Hepatocyte (in vitro differentiated cells): ENCODE results near the gene KCTD8. TPM values are rescaled to one million over a fixed set of nuclear protein-coding genes. Genes with fewer than 3 reads are reported as not detected.
A peak's percentile ranks its signal among the peaks of the same experiment; 100 is the strongest.

Experiments used
- DNase-seq: peaks from one replicate; pipeline ENCODE4 v3.0.0-alpha.2; 2016; ENCODE audit warnings: low spot score
- H2AFZ ChIP-seq: fragments of 200-600 bp; sonication (generic); 2 replicates; pipeline ENCODE4 v1.6.0; 2016; ENCODE audit warnings: antibody characterized with exemption, mild to moderate bottlenecking
- H3K27ac ChIP-seq: fragments of 200-600 bp; sonication (generic); 2 replicates; pipeline ENCODE4 v1.5.1; 2016; ENCODE audit warnings: mild to moderate bottlenecking
- H3K27me3 ChIP-seq: fragments of 200-600 bp; sonication (generic); 2 replicates; pipeline ENCODE4 v1.6.1; 2016
- H3K36me3 ChIP-seq: fragments of 200-600 bp; sonication (generic); replicated peaks from 2 replicates; pipeline ENCODE4 v1.5.1; 2016; ENCODE audit warnings: low read depth; ENCODE audit not compliant: insufficient read depth
- H3K4me1 ChIP-seq: fragments of 200-600 bp; sonication (generic); 2 replicates; pipeline ENCODE4 v1.5.1; 2016; ENCODE audit warnings: mild to moderate bottlenecking, moderate library complexity; ENCODE audit not compliant: insufficient read depth
- H3K4me2 ChIP-seq: fragments of 200-600 bp; sonication (generic); 2 replicates; pipeline ENCODE4 v1.6.0; 2016
- H3K4me3 ChIP-seq: fragments of 200-600 bp; sonication (generic); 2 replicates; pipeline ENCODE4 v1.5.1; 2016; ENCODE audit warnings: mild to moderate bottlenecking
- H3K79me2 ChIP-seq: fragments of 200-600 bp; sonication (generic); 2 replicates; pipeline ENCODE4 v1.6.0; 2017; ENCODE audit warnings: mild to moderate bottlenecking
- H3K9me2 ChIP-seq: fragments of 200-600 bp; sonication (generic); replicated peaks from 2 replicates; pipeline ENCODE4 v1.6.0; 2017; ENCODE audit warnings: mild to moderate bottlenecking; ENCODE audit not compliant: insufficient read depth
- H3K9me3 ChIP-seq: fragments of 200-600 bp; sonication (generic); 2 replicates; pipeline ENCODE4 v1.5.1; 2016; ENCODE audit warnings: low read depth, mild to moderate bottlenecking
- H4K20me1 ChIP-seq: fragments of 200-600 bp; sonication (generic); 2 replicates; pipeline ENCODE4 v1.6.0; 2016; ENCODE audit warnings: mild to moderate bottlenecking; ENCODE audit not compliant: insufficient read depth, poor library complexity, severe bottlenecking
- EZH2 ChIP-seq: fragments of 200-600 bp; sonication (generic); IDR thresholded peaks from 2 replicates; pipeline ENCODE4 v1.6.1; 2016; ENCODE audit warnings: antibody characterized with exemption, mild to moderate bottlenecking, borderline replicate concordance
- EZH2phosphoT487 ChIP-seq: fragments of 200-600 bp; sonication (generic); IDR thresholded peaks from one replicate; pipeline ENCODE4 v1.6.1; 2018; ENCODE audit warnings: antibody characterized with exemption, mild to moderate bottlenecking, low read depth, moderate library complexity; ENCODE audit not compliant: unreplicated experiment, severe bottlenecking
- WGBS: methylation state at CpG from one replicate; pipeline ENCODE4 v1.1.6; 2016; ENCODE audit warnings: low lambda C conversion rate; ENCODE audit errors: missing lambda C conversion rate; 5-methylcytosine and 5-hydroxymethylcytosine counted together
- polyA plus RNA-seq: library from polyadenylated mRNA; unstranded; fragments of >200 nt; fragmentation: Nextera tagmentation; extraction: Ambion mirVana; gene quantifications from 2 replicates; pipeline ENCODE4 v1.2.1, GENCODE V29; 2016
- total RNA-seq: library from RNA; depleted of rRNA; stranded (reverse); fragments of >200 nt; gene quantifications from 2 replicates; pipeline ENCODE4 v1.2.3, GENCODE V29; 2014
- TF ChIP-seq, protein P1 (sequence below): fragments of 200-600 bp; sonication (generic); IDR thresholded peaks from 2 replicates; pipeline ENCODE4 v1.5.1; 2016; ENCODE audit warnings: antibody characterized with exemption, mild to moderate bottlenecking; ENCODE audit not compliant: poor library complexity

KCTD8 gene
- total RNA-seq (0.48 and 1.5 TPM in 2 replicates), polyA plus RNA-seq (0.35 and 0.97 TPM in 2 replicates)

DNA sequence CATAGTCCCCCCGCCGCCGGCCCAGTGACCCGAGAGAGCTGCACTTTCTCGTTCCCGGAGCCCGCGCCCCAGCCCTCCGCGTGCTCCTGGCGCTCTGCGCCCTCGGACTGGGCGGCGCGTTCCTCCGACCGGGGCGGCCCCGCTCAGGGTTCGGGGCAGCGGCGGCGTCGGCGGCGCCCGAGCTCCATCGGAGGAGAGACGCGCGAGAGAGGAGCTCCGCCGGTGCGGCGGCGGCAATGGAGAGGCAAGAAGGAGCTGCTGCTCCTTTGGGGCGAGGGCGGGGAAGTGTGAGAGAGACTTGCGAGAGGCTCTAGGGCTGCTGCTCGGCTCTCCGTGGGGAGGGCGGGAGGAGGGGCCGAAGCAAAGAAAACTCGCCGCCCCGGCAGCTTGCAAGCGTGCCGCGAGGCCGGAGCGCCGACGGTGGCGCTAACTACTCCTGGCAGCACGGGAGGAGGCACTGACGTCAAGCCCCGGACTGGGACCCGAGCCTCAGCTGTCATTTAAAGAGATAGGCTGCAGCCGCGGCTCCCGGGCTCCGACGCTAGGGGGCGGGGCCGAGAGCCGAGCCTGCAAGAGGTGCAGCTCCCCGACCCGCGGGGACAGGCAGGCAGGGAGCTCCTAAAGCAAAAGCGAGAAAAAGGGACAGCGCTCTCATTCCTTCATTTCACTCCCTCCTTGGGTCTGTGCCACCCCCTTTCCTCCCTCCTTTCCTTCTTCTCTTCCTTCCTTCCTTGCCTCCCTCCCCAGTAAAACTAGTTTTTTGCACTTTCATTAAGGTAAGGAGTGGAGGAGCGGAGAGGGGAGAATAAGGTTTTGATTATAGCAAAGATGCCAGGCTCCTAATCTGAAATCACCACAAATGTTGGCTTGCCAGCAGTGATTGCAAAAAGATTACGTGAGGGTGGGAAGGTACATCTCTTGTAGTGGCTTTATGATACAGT lies at the start of gene KCTD8:
Gene KCTD8, minus strand, starts transcription at position 289 of the 941 bp plus-strand sequence.
- TF ChIP-seq, protein P1, sequence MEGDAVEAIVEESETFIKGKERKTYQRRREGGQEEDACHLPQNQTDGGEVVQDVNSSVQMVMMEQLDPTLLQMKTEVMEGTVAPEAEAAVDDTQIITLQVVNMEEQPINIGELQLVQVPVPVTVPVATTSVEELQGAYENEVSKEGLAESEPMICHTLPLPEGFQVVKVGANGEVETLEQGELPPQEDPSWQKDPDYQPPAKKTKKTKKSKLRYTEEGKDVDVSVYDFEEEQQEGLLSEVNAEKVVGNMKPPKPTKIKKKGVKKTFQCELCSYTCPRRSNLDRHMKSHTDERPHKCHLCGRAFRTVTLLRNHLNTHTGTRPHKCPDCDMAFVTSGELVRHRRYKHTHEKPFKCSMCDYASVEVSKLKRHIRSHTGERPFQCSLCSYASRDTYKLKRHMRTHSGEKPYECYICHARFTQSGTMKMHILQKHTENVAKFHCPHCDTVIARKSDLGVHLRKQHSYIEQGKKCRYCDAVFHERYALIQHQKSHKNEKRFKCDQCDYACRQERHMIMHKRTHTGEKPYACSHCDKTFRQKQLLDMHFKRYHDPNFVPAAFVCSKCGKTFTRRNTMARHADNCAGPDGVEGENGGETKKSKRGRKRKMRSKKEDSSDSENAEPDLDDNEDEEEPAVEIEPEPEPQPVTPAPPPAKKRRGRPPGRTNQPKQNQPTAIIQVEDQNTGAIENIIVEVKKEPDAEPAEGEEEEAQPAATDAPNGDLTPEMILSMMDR, result peak; percentile 80
- TF ChIP-seq EZH2phosphoT487 (no peak), EZH2 (no peak)
- Histone ChIP-seq H3K9me2 (no peaks in the 10 kb centered on the region), H4K20me1 (no peaks in the 10 kb centered on the region), H3K4me2 (peak within 1 kb of the TSS; percentile 93), H3K9me3 (no peaks in the 10 kb centered on the region), H3K4me3 (peak within 1 kb of the TSS; percentile 58), H2AFZ (peak within 1 kb of the TSS; percentile 77), H3K27ac (peak within 1 kb of the TSS; percentile 11), H3K79me2 (no peaks in the 10 kb centered on the region), H3K36me3 (no peaks in the 10 kb centered on the region), H3K4me1 (peaks cover 4% of the 10 kb centered on the region), H3K27me3 (peaks cover 63% of the 10 kb centered on the region)
- peak; percentile 94 for DNase-seq
- WGBS, result under 1% methylated on average over 68 of the region's 74 CpGs

GRCh38 chr4:44494810-44495701 lies 46.4 kb upstream of the KCTD8 start:
- no peak for DNase-seq
- Histone ChIP-seq H2AFZ (no peak overlapping the region), H3K36me3 (no peaks in the 10 kb centered on the region), H3K27ac (no peak overlapping the region), H4K20me1 (no peaks in the 10 kb centered on the region), H3K4me2 (no peak overlapping the region), H3K4me3 (no peak overlapping the region), H3K79me2 (no peaks in the 10 kb centered on the region), H3K9me2 (no peaks in the 10 kb centered on the region), H3K9me3 (no peaks in the 10 kb centered on the region), H3K27me3 (no peaks in the 10 kb centered on the region), H3K4me1 (no peaks in the 10 kb centered on the region)
- TF ChIP-seq, protein P1, result no peak
- no peak for TF ChIP-seq EZH2phosphoT487
- no peak for TF ChIP-seq EZH2
- whole genome bisulfite sequencing, result 0% methylated on average over 1 of the region's 1 CpG

GRCh38 chr4:44493924-44494323 lies 45.3 kb upstream of the KCTD8 start:
- Histone ChIP-seq H3K4me1 (no peaks in the 10 kb centered on the region), H3K4me2 (no peak overlapping the region), H3K4me3 (no peak overlapping the region), H3K79me2 (no peaks in the 10 kb centered on the region), H3K36me3 (no peaks in the 10 kb centered on the region), H3K9me2 (no peaks in the 10 kb centered on the region), H2AFZ (no peak overlapping the region), H3K9me3 (no peaks in the 10 kb centered on the region), H3K27ac (no peak overlapping the region), H4K20me1 (no peaks in the 10 kb centered on the region), H3K27me3 (no peaks in the 10 kb centered on the region)
- DNase-seq, result peak; percentile 49
- 34% methylated on average over 6 of the region's 6 CpGs for WGBS
- TF ChIP-seq EZH2 (no peak), EZH2phosphoT487 (no peak)
- TF ChIP-seq, protein P1, result peak; percentile 47
